ENCODE results near the gene ZCCHC7.
A peak's percentile ranks its signal among the peaks of the same experiment; 100 is the strongest.
"Not testable (repeated sequence)": the region's sequence is repeated elsewhere in the genome, so short reads cannot be mapped to it uniquely, and the experiment has no call there.

ZCCHC7 gene

DNA sequence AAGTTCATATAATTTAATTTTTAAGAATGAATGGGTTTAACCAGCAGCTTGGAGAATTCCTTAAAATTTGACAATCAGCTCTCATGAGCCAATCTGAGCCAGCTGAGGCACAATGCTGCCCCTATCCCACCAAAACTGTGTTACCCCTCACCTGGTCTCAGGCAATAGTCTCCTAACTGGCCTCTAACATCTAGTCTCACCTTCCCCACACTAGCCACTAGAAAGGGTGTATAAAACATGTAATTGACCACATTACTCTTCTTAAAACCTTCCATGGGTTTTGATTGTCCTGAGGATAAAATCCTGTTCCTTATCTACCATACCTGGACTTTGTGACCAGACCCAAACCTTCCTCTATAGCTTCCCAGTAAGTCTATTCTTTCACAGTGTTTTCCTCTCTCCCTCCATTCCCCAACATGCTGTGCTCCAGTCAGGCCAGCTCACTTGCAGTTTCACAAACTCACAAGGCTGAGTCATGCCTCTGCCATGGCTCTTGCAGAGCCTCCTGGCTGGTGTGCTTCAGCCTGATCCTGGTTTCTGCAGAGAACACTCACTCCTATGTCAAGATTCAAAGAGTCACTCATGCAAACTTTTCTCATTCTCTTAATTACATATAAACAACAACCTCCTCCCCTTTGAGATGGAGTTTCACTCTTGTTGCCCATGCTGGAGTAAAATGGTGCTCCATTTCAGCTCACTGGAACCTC, 16.0 kb upstream of the ZCCHC7 start:
- Histone ChIP-seq H3K27me3 (ENCODE audit: control insufficient read depth, low read length) (no peaks in the 10 kb centered on the region), H3K9me3 (ENCODE audit: control insufficient read depth, insufficient read depth, low read length) (peaks cover 4% of the 10 kb centered on the region; the same call in 1 of the 2 replicates), H3K79me2 (ENCODE audit: control insufficient read depth, low read length) (no peaks in the 10 kb centered on the region), H4K20me1 (ENCODE audit: control insufficient read depth, insufficient read depth, low read depth, low read length) (no peaks in the 10 kb centered on the region), H3K4me2 (ENCODE audit: low read length) (no peak overlapping the region), H3K27ac (ENCODE audit: low read depth, low read length) (no peak overlapping the region), H3K4me3 (ENCODE audit: low read length) (no peak overlapping the region), H3K9me2 (replicated peaks; ENCODE audit: control insufficient read depth, low read length) (no peaks in the 10 kb centered on the region), H3K4me1 (ENCODE audit: control insufficient read depth, low read length) (peaks cover 27% of the 10 kb centered on the region), H3K36me3 (ENCODE audit: control insufficient read depth, low read length) (no peaks in the 10 kb centered on the region), H3F3A (ENCODE audit: control insufficient read depth, insufficient read depth) (no peaks in the 10 kb centered on the region)
- TF ChIP-seq EZH2phosphoT487 (IDR thresholded peaks at IDR 0.05; ENCODE audit: borderline replicate concordance, low read length) (no peak), CTCF (IDR thresholded peaks at IDR 0.05; ENCODE audit: low read depth, low read length, poor library complexity, severe bottlenecking) (no peak)

DNA sequence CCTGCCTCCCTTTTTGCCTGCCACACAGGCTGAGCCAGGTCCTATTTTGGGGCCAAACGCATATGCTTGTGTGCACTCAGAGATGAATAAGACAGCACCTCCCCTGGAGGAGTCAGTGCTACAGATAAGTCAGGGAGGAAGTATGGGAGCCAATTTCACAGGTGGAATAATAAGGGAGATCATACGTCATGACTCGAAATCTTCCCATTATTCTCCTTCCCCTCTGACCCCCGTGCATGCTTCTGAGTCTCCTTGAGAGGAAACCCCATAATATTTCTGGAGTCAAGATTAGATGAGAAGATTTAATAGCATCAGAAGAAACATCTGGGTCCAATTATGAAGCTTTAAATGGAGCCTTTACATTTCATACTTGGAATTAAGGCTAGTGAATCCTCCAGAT, 15.1 kb upstream of the ZCCHC7 start:
- peaks cover 22% of the 10 kb centered on the region for H3K4me1 ChIP-seq (ENCODE audit: control insufficient read depth, low read length)
- TF ChIP-seq CTCF (IDR thresholded peaks at IDR 0.05; ENCODE audit: low read depth, low read length, poor library complexity, severe bottlenecking) (no peak), EZH2phosphoT487 (IDR thresholded peaks at IDR 0.05; ENCODE audit: borderline replicate concordance, low read length) (no peak)
- H3K9me3 ChIP-seq (ENCODE audit: control insufficient read depth, insufficient read depth, low read length), result peaks cover 4% of the 10 kb centered on the region; the same call in 1 of the 2 replicates
- no peak overlapping the region for H3K4me2 ChIP-seq (ENCODE audit: low read length)
- H4K20me1 ChIP-seq (ENCODE audit: control insufficient read depth, insufficient read depth, low read depth, low read length), result no peaks in the 10 kb centered on the region
- H3K27ac ChIP-seq (ENCODE audit: low read depth, low read length), result no peak overlapping the region
- H3K9me2 ChIP-seq (replicated peaks; ENCODE audit: control insufficient read depth, low read length), result no peaks in the 10 kb centered on the region
- no peaks in the 10 kb centered on the region for H3K36me3 ChIP-seq (ENCODE audit: control insufficient read depth, low read length)
- H3K27me3 ChIP-seq (ENCODE audit: control insufficient read depth, low read length), result no peaks in the 10 kb centered on the region
- no peaks in the 10 kb centered on the region for H3F3A ChIP-seq (ENCODE audit: control insufficient read depth, insufficient read depth)
- H3K79me2 ChIP-seq (ENCODE audit: control insufficient read depth, low read length), result no peaks in the 10 kb centered on the region
- H3K4me3 ChIP-seq (ENCODE audit: low read length), result no peak overlapping the region

GRCh38 chr9:37107701-37108100, 12.7 kb upstream of the ZCCHC7 start:
- peaks cover 14% of the 10 kb centered on the region for H3K4me1 ChIP-seq (ENCODE audit: control insufficient read depth, low read length)
- no peak overlapping the region for H3K4me2 ChIP-seq (ENCODE audit: low read length)
- no peak overlapping the region for H3K27ac ChIP-seq (ENCODE audit: low read depth, low read length)
- no peaks in the 10 kb centered on the region for H4K20me1 ChIP-seq (ENCODE audit: control insufficient read depth, insufficient read depth, low read depth, low read length)
- H3K27me3 ChIP-seq (ENCODE audit: control insufficient read depth, low read length), result no peaks in the 10 kb centered on the region
- no peaks in the 10 kb centered on the region for H3K79me2 ChIP-seq (ENCODE audit: control insufficient read depth, low read length)
- H3K4me3 ChIP-seq (ENCODE audit: low read length), result no peak overlapping the region
- no peaks in the 10 kb centered on the region for H3K9me2 ChIP-seq (replicated peaks; ENCODE audit: control insufficient read depth, low read length)
- H3K9me3 ChIP-seq (ENCODE audit: control insufficient read depth, insufficient read depth, low read length), result peaks cover 4% of the 10 kb centered on the region; the same call in 1 of the 2 replicates
- H3K36me3 ChIP-seq (ENCODE audit: control insufficient read depth, low read length), result no peaks in the 10 kb centered on the region
- TF ChIP-seq CTCF (IDR thresholded peaks at IDR 0.05; ENCODE audit: low read depth, low read length, poor library complexity, severe bottlenecking) (no peak), EZH2phosphoT487 (IDR thresholded peaks at IDR 0.05; ENCODE audit: borderline replicate concordance, low read length) (no peak)
- H3F3A ChIP-seq (ENCODE audit: control insufficient read depth, insufficient read depth), result no peaks in the 10 kb centered on the region

DNA sequence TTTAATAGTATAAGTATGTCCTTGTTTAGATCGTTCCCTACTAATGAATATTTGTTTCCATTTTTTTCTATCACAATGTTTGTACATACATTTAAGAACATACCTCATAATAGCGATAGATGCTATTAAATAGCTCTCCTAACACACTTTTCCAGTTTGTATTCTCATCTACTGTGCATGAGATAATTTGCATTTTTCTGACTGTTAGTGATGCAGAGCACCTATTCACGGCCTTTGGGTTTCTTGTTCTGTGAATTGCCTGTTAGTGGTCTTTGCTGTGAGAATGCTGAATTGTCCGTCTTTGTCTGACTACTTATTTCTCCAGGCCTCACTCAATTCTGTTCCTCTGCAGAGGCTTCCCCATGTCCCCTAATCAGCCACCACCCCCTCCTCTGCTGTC, 5.9 kb upstream of the ZCCHC7 start:
- not testable (repeated sequence) for H3F3A ChIP-seq (ENCODE audit: control insufficient read depth, insufficient read depth); H3K79me2 ChIP-seq (ENCODE audit: control insufficient read depth, low read length); H3K9me2 ChIP-seq (replicated peaks; ENCODE audit: control insufficient read depth, low read length); H3K9me3 ChIP-seq (ENCODE audit: control insufficient read depth, insufficient read depth, low read length); H3K36me3 ChIP-seq (ENCODE audit: control insufficient read depth, low read length); H3K27me3 ChIP-seq (ENCODE audit: control insufficient read depth, low read length); H4K20me1 ChIP-seq (ENCODE audit: control insufficient read depth, insufficient read depth, low read depth, low read length)
- H3K4me3 ChIP-seq (ENCODE audit: low read length), result peak overlapping the region; percentile 61
- peaks cover 36% of the 10 kb centered on the region for H3K4me1 ChIP-seq (ENCODE audit: control insufficient read depth, low read length)
- peak overlapping the region; percentile 80 for H3K4me2 ChIP-seq (ENCODE audit: low read length)
- H3K27ac ChIP-seq (ENCODE audit: low read depth, low read length), result peak overlapping the region; percentile 55
